Measurements from ENCODE around the gene NT5DC3. TPM values are rescaled to one million over a fixed set of nuclear protein-coding genes. Genes with fewer than 3 reads are reported as not detected.

Gene NT5DC3
- total and polyA plus RNA-seq, 4 donors: 1.3 to 9.0 (median 4.4) TPM

DNA sequence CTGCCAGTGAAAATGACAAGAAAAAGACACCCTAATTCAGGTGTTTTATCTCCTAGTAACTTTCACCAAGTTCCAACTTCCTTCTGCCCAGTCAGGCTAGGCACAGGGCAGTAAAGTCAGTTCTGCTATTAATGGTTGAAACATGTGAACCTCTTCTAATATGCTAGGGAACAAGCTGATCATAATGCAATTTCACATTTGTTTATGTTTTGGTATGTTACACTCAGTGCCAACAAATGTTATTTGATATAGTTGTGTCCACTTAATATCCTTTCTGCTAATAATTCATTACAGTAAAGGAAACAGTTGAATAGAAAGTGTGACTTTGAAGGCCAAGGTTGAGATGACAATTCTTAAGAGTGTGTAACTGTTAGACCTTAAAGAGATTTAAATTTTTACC is 17.2 kb downstream of the NT5DC3 start:
- no peak overlapping the region for H3K27ac ChIP-seq (ENCODE audit: low read depth in 1 of 2, low read length in 2 of 2)
- peaks cover 0 to 5% (median 0%) of the 10 kb centered on the region in 4 donors for H3K4me1 ChIP-seq (ENCODE audit: control insufficient read depth in 4 of 4, insufficient read depth in 4 of 4, low read length in 3 of 4)
- TF ChIP-seq, protein P1, sequence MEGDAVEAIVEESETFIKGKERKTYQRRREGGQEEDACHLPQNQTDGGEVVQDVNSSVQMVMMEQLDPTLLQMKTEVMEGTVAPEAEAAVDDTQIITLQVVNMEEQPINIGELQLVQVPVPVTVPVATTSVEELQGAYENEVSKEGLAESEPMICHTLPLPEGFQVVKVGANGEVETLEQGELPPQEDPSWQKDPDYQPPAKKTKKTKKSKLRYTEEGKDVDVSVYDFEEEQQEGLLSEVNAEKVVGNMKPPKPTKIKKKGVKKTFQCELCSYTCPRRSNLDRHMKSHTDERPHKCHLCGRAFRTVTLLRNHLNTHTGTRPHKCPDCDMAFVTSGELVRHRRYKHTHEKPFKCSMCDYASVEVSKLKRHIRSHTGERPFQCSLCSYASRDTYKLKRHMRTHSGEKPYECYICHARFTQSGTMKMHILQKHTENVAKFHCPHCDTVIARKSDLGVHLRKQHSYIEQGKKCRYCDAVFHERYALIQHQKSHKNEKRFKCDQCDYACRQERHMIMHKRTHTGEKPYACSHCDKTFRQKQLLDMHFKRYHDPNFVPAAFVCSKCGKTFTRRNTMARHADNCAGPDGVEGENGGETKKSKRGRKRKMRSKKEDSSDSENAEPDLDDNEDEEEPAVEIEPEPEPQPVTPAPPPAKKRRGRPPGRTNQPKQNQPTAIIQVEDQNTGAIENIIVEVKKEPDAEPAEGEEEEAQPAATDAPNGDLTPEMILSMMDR (IDR thresholded peaks at IDR 0.05; ENCODE audit: low read depth, low read length, missing input control): no peak
- TF ChIP-seq FOXA2 (IDR thresholded peaks at IDR 0.05): no peak
- TF ChIP-seq GABPA (IDR thresholded peaks at IDR 0.05 in 1 of 2, conservative IDR thresholded peaks at IDR 0.05 in 1 of 2): no peak
- TF ChIP-seq, protein P2, sequence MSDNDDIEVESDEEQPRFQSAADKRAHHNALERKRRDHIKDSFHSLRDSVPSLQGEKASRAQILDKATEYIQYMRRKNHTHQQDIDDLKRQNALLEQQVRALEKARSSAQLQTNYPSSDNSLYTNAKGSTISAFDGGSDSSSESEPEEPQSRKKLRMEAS (IDR thresholded peaks at IDR 0.05): no peak
- no peak for TF ChIP-seq HNF4G (IDR thresholded peaks at IDR 0.05)
- no peak for TF ChIP-seq HNF4A (conservative IDR thresholded peaks at IDR 0.05)
- no peak for TF ChIP-seq RXRA (IDR thresholded peaks at IDR 0.05)
- no peak for TF ChIP-seq EGR1 (IDR thresholded peaks at IDR 0.05; ENCODE audit: low read depth in 2 of 2)
- no peak for TF ChIP-seq SP1 (IDR thresholded peaks at IDR 0.05)
- TF ChIP-seq JUND (IDR thresholded peaks at IDR 0.05): no peak
- TF ChIP-seq, protein P3, sequence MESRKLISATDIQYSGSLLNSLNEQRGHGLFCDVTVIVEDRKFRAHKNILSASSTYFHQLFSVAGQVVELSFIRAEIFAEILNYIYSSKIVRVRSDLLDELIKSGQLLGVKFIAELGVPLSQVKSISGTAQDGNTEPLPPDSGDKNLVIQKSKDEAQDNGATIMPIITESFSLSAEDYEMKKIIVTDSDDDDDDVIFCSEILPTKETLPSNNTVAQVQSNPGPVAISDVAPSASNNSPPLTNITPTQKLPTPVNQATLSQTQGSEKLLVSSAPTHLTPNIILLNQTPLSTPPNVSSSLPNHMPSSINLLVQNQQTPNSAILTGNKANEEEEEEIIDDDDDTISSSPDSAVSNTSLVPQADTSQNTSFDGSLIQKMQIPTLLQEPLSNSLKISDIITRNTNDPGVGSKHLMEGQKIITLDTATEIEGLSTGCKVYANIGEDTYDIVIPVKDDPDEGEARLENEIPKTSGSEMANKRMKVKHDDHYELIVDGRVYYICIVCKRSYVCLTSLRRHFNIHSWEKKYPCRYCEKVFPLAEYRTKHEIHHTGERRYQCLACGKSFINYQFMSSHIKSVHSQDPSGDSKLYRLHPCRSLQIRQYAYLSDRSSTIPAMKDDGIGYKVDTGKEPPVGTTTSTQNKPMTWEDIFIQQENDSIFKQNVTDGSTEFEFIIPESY (IDR thresholded peaks at IDR 0.05): no peak
- TF ChIP-seq, protein P4, sequence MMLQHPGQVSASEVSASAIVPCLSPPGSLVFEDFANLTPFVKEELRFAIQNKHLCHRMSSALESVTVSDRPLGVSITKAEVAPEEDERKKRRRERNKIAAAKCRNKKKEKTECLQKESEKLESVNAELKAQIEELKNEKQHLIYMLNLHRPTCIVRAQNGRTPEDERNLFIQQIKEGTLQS (IDR thresholded peaks at IDR 0.05): no peak
- TF ChIP-seq YY1 (IDR thresholded peaks at IDR 0.05): no peak
- DNase-seq (ENCODE audit: low spot score): no peak
- H3K27me3 ChIP-seq (ENCODE audit: control insufficient read depth in 4 of 4, insufficient read depth in 4 of 4, low read length in 3 of 4): no peaks in the 10 kb centered on the region
- H3K9ac ChIP-seq (ENCODE audit: low read depth in 1 of 2, low read length in 2 of 2): no peak overlapping the region
- peaks cover 0 to 2% (median 0%) of the 10 kb centered on the region in 4 donors for H3K9me3 ChIP-seq (ENCODE audit: control insufficient read depth in 4 of 4, low read length in 3 of 4)
- H3K4me3 ChIP-seq (ENCODE audit: low read depth in 1 of 3, low read length in 3 of 3): no peak overlapping the region
- no peaks in the 10 kb centered on the region for H3K36me3 ChIP-seq (ENCODE audit: control insufficient read depth in 4 of 4, insufficient read depth in 3 of 4, low read depth in 1 of 4, low read length in 3 of 4)

DNA sequence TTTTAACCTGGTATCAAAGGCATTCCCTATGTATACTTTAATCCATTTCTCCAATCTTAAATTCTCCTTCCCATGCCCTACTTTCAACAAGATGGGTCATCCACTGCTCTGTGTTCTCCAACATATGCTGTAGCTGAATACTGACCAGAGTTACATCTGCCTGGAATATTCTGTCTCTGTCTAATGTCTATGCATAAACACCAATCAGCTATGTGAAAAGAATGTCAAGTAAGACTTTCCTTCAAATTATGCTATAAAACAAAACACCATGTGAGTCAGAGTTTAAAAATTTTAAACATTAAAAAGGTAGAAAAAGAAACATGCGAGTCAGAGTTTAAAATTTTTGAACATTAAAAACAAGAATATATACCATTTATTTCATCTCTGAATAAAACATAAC is 19.3 kb downstream of the NT5DC3 start:
- Histone ChIP-seq H3K4me1 (ENCODE audit: control insufficient read depth in 4 of 4, insufficient read depth in 4 of 4, low read length in 3 of 4) (no peaks in the 10 kb centered on the region), H3K27me3 (ENCODE audit: control insufficient read depth in 4 of 4, insufficient read depth in 4 of 4, low read length in 3 of 4) (no peaks in the 10 kb centered on the region), H3K9me3 (ENCODE audit: control insufficient read depth in 4 of 4, low read length in 3 of 4) (peaks cover 0 to 2% (median 0%) of the 10 kb centered on the region in 4 donors), H3K27ac (ENCODE audit: low read depth in 1 of 2, low read length in 2 of 2) (no peak overlapping the region), H3K4me3 (ENCODE audit: low read depth in 1 of 3, low read length in 3 of 3) (no peak overlapping the region), H3K9ac (ENCODE audit: low read depth in 1 of 2, low read length in 2 of 2) (no peak overlapping the region), H3K36me3 (ENCODE audit: control insufficient read depth in 4 of 4, insufficient read depth in 3 of 4, low read depth in 1 of 4, low read length in 3 of 4) (no peaks in the 10 kb centered on the region)
- 44% methylated on average over 1 of the region's 1 CpG for WGBS
- TF ChIP-seq, protein P4 (IDR thresholded peaks at IDR 0.05): no peak
- TF ChIP-seq, protein P3 (IDR thresholded peaks at IDR 0.05): no peak
- TF ChIP-seq TAF1 (conservative IDR thresholded peaks at IDR 0.05) (no peak), FOXA2 (IDR thresholded peaks at IDR 0.05) (no peak), HNF4A (conservative IDR thresholded peaks at IDR 0.05) (no peak), RXRA (IDR thresholded peaks at IDR 0.05) (no peak), JUND (IDR thresholded peaks at IDR 0.05) (no peak), YY1 (IDR thresholded peaks at IDR 0.05) (no peak), RAD21 (IDR thresholded peaks at IDR 0.05) (no peak), SP1 (IDR thresholded peaks at IDR 0.05) (no peak), FOXA1 (IDR thresholded peaks at IDR 0.05) (no peak), HNF4G (IDR thresholded peaks at IDR 0.05) (no peak), GABPA (IDR thresholded peaks at IDR 0.05 in 1 of 2, conservative IDR thresholded peaks at IDR 0.05 in 1 of 2) (no peak), EGR1 (IDR thresholded peaks at IDR 0.05; ENCODE audit: low read depth in 2 of 2) (no peak), NR2F2 (IDR thresholded peaks at IDR 0.05) (no peak)
- TF ChIP-seq, protein P5, sequence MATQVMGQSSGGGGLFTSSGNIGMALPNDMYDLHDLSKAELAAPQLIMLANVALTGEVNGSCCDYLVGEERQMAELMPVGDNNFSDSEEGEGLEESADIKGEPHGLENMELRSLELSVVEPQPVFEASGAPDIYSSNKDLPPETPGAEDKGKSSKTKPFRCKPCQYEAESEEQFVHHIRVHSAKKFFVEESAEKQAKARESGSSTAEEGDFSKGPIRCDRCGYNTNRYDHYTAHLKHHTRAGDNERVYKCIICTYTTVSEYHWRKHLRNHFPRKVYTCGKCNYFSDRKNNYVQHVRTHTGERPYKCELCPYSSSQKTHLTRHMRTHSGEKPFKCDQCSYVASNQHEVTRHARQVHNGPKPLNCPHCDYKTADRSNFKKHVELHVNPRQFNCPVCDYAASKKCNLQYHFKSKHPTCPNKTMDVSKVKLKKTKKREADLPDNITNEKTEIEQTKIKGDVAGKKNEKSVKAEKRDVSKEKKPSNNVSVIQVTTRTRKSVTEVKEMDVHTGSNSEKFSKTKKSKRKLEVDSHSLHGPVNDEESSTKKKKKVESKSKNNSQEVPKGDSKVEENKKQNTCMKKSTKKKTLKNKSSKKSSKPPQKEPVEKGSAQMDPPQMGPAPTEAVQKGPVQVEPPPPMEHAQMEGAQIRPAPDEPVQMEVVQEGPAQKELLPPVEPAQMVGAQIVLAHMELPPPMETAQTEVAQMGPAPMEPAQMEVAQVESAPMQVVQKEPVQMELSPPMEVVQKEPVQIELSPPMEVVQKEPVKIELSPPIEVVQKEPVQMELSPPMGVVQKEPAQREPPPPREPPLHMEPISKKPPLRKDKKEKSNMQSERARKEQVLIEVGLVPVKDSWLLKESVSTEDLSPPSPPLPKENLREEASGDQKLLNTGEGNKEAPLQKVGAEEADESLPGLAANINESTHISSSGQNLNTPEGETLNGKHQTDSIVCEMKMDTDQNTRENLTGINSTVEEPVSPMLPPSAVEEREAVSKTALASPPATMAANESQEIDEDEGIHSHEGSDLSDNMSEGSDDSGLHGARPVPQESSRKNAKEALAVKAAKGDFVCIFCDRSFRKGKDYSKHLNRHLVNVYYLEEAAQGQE (IDR thresholded peaks at IDR 0.05): no peak
- TF ChIP-seq, protein P1 (IDR thresholded peaks at IDR 0.05; ENCODE audit: low read depth, low read length, missing input control): no peak
- TF ChIP-seq, protein P2 (IDR thresholded peaks at IDR 0.05): no peak
- no peak for DNase-seq (ENCODE audit: low spot score)
